Thyroid gland (tissue), 4 donors: ENCODE measurements around the gene IZUMO1. TPM values are rescaled to one million over a fixed set of nuclear protein-coding genes. Genes with fewer than 3 reads are reported as not detected.

Source experiments
- DNase-seq, 2 donors: peaks; one replicate each; pipeline ENCODE4 v3.0.0-alpha.2; 2019
- H3K27ac ChIP-seq, 3 donors: fragments of 200-600 bp; sonication (generic); 1 replicate in 2 of 3; 2 replicates in 1 of 3; pipeline ENCODE4 v1.5.1; 2016 to 2019; ENCODE audit warnings: mild to moderate bottlenecking in 1 of 3, moderate library complexity in 1 of 3
- H3K27me3 ChIP-seq: fragments of 200-600 bp; sonication (generic); one replicate; pipeline ENCODE4 v1.5.1; 2019
- H3K36me3 ChIP-seq, 2 donors: fragments of 200-600 bp; sonication (generic); one replicate each; pipeline ENCODE4 v1.5.1; 2016 to 2019
- H3K4me1 ChIP-seq, 2 donors: fragments of 200-600 bp; sonication (generic); one replicate each; pipeline ENCODE4 v1.5.1; 2017 to 2019
- H3K4me3 ChIP-seq, 3 donors: fragments of 200-600 bp; sonication (generic); replicated peaks in 1 of 3; 1 replicate in 2 of 3; 2 replicates in 1 of 3; pipeline ENCODE4 v1.5.1; 2016; ENCODE audit warnings: mild to moderate bottlenecking in 1 of 3
- H3K9me3 ChIP-seq: fragments of 200-600 bp; sonication (generic); one replicate; pipeline ENCODE4 v1.5.1; 2017
- CTCF ChIP-seq, 6 experiments: fragments of 200-600 bp in 3 of 6; fragments of 450-650 bp in 3 of 6; sonication (generic) in 3 of 6; IDR thresholded peaks; one replicate each; pipeline ENCODE4 v1.5.1; 2016 to 2019; ENCODE audit warnings: antibody characterized with exemption in 6 of 6, mild to moderate bottlenecking in 2 of 6, inconsistent platforms in 1 of 6, moderate library complexity in 1 of 6
- POLR2A ChIP-seq, 2 donors: fragments of 450-650 bp; IDR thresholded peaks; one replicate each; pipeline ENCODE4 v1.6.1; 2017; ENCODE audit warnings: antibody characterized with exemption in 2 of 2, mild to moderate bottlenecking in 2 of 2, moderate library complexity in 1 of 2
- WGBS, 2 donors: methylation state at CpG; one replicate each; pipeline ENCODE4 v1.1.5; 2017; 5-methylcytosine and 5-hydroxymethylcytosine counted together
- intact Hi-C: fragments of 100-400 bp; cut with DNase I; formaldehyde crosslinking; loops from one replicate; pipeline ENCODE4 v1.15.1; 2023
- total RNA-seq, 4 donors: library from RNA; depleted of rRNA; stranded (reverse); fragments of >200 nt; gene quantifications; one replicate each; pipeline ENCODE4 v1.2.3, GENCODE V29; 2016

The IZUMO1 gene
- total RNA-seq, result 1 to 10 TPM in 2 of 4 donors, not detected in 2; 1.1 TPM

- no peak for TF ChIP-seq CTCF (IDR thresholded peaks at IDR 0.05)
- no peak for TF ChIP-seq POLR2A (IDR thresholded peaks at IDR 0.05)
- DNase-seq, result peak; percentile 75 to 78
- H3K36me3 ChIP-seq, result no peaks in the 10 kb centered on the region
- H3K27ac ChIP-seq, result peak within 1 kb of the TSS; percentile 42 to 66 (median 65)
- intact Hi-C loops, result no loop called here
- peaks cover 10 to 14% of the 10 kb centered on the region in 2 donors for H3K4me1 ChIP-seq
- no peaks in the 10 kb centered on the region for H3K27me3 ChIP-seq
- 14 to 15% methylated on average over 22 to 30 of the region's 31 CpGs for WGBS, 2 donors
- H3K4me3 ChIP-seq, result peak within 1 kb of the TSS in 2 of 3 donors; percentile 17 to 20
- H3K9me3 ChIP-seq, result no peaks in the 10 kb centered on the region
These were observed at the start of gene IZUMO1 for GRCh38 chr19:48746738-48747575. IZUMO1 (minus strand) TSS chr19:48746909; CDS start chr19:48745859, 1,050 bp downstream.

DNA sequence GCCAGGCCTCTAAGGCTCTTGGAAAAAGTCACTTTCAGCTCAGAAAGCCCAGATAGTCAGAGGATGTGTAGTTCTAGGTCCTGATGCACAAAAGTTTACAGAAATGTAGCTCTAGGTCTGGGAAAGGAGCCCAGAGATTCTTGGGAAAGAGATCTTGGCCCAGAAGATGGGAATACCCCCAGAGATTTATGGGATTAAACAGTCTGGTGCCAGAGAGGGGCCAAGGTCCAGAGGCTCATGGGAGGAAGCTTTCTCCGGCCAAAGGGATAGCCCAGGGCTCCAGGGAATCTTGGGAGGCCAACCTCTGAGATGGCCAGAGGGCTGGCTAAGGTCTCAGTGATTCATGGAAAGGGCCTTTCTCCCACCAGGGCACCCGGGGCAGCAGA is 49.0 kb upstream of the IZUMO1 start:
- Histone ChIP-seq H3K4me1 (peaks cover 6 to 18% of the 10 kb centered on the region in 2 donors), H3K9me3 (no peaks in the 10 kb centered on the region), H3K4me3 (no peak overlapping the region), H3K27ac (peak overlapping the region; percentile 85 to 98 (median 86)), H3K36me3 (peaks cover 0 to 3% of the 10 kb centered on the region in 2 donors), H3K27me3 (no peaks in the 10 kb centered on the region)
- intact Hi-C loops, result loop anchor here (2.0 to 5.0 kb wide), 2 partner anchors 41 to 177 kb away; partner anchors contain the start of gene HSD17B14
- no peak for DNase-seq
- 82% methylated on average over 1 of the region's 2 CpGs; no CpG with 5 or more reads in 1 of the 2 donors for WGBS, 2 donors
- TF ChIP-seq POLR2A (IDR thresholded peaks at IDR 0.05) (no peak), CTCF (IDR thresholded peaks at IDR 0.05) (no peak)

DNA sequence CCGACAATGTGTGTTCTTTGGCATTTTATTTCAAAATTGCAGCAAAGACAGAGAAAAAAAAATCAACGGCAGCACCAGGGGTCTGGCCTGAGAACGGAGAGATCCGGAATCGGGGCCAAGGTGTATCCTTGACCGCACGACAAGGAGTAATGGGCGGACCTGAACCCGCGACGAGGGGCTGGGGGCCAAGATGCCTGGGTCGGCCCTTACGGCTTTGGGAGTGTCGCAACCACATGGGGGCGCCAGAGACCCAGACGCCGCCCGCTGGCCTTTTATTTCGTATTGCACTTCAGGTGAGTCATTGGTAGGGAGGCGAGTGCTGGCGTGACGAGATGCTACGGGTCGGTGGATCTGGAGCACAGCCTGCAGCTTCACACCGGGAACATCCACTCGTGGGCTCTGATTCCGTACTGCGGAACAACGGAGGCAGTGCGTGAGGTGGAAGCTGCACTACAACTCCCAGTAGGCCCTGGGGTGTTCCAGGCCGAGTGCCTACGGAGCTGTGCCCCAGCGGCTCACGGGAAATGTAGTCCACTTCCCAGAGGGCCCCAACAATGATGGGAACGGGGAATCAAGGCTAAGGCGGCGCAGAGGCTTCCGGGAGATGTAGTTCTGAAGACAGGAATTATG is 48.5 kb upstream of the IZUMO1 start:
- H3K4me1 ChIP-seq, result peaks cover 6 to 18% of the 10 kb centered on the region in 2 donors
- H3K27ac ChIP-seq, result peak overlapping the region; percentile 85 to 98 (median 86)
- H3K4me3 ChIP-seq, result no peak overlapping the region
- peak; percentile 95 to 97 for DNase-seq
- no peaks in the 10 kb centered on the region for H3K27me3 ChIP-seq
- peak in 1 of 2 donors; percentile 15 for TF ChIP-seq POLR2A (IDR thresholded peaks at IDR 0.05)
- peak; percentile 83 to 99 (median 97) for TF ChIP-seq CTCF (IDR thresholded peaks at IDR 0.05)
- WGBS, 2 donors, result 2% methylated on average over 26 to 31 of the region's 38 CpGs
- no peaks in the 10 kb centered on the region for H3K9me3 ChIP-seq
- peaks cover 0 to 3% of the 10 kb centered on the region in 2 donors for H3K36me3 ChIP-seq
- intact Hi-C loops, result loop anchor here (2.0 to 5.0 kb wide), 2 partner anchors 42 to 177 kb away; partner anchors contain the start of gene HSD17B14

DNA sequence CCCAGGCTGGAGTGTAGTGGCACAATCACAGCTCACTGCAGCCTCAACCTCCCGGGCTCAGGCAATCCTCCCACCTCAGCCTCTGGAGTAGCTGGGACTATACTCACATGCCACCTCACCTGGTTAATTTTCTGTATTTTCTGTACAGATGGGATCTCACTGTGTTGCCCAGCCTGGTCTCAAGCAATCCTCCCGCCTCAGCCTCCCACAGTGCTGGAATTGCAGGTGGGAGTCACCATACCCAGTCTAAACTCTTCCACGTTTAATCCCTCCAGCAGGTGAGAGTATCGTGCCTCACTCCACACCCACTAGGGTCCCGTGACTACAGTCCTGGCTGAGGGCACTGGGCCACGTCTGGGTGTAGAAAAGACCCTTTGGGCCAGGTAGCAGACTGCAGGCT is 47.6 kb upstream of the IZUMO1 start:
- Histone ChIP-seq H3K27ac (peak overlapping the region in 2 of 3 donors; percentile 85 to 98), H3K36me3 (peaks cover 0 to 3% of the 10 kb centered on the region in 2 donors), H3K9me3 (no peaks in the 10 kb centered on the region), H3K4me3 (no peak overlapping the region), H3K27me3 (no peaks in the 10 kb centered on the region), H3K4me1 (peaks cover 6 to 18% of the 10 kb centered on the region in 2 donors)
- intact Hi-C loops, result loop anchor here (2.0 kb wide), 1 partner anchor 43 kb away; the partner anchor contains the start of gene HSD17B14
- WGBS, 2 donors, result 90 to 91% methylated on average over 6 of the region's 6 CpGs
- TF ChIP-seq CTCF (IDR thresholded peaks at IDR 0.05) (no peak), POLR2A (IDR thresholded peaks at IDR 0.05) (no peak)
- DNase-seq, result no peak
